ENCODE data around the gene EPAS1. TPM values are rescaled to one million over a fixed set of nuclear protein-coding genes. Genes with fewer than 3 reads are reported as not detected.

EPAS1 gene
- 17.1 TPM for polyA plus RNA-seq (2013, experiment 1 of 2; ENCODE audit: insufficient read length)
- 31.7 TPM for polyA plus RNA-seq (2013, experiment 2 of 2; ENCODE audit: insufficient read length)

DNA sequence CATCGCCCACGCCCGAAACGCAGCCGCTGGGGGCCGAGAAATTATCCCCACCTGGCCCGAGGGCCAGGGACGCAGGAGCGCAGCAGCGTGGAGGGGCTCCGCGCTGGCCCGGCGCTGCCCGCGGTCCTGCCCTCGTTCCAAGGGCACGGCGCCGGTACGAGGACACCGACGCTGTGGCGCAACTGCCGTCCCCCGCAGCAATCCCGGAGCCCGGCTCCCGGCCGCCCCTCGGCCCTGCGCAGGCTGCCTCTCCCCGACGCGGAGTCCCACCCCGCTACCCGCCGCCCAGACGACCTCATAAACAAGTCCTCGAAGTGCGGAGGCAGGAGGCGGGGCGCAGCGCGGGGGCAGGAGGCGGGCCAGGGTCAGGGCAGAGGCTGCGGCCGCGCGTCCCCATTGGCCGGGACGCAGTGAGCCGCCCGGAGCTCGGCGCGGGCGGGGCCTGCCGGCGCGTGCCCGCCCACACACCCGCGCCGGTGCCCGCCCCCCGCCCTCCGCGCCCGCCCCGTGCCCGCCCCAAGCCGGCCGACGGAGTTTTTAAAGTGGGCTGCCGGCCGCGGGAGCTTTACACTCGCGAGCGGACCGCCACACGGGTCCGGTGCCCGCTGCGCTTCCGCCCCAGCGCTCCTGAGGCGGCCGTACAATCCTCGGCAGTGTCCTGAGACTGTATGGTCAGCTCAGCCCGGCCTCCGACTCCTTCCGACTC is at the start of gene EPAS1:
Gene EPAS1 (plus strand): TSS at position 568 of the 706 bp plus-strand sequence. CDS start 505 bp downstream, outside the sequence.
- peak; percentile 79 for DNase-seq

DNA sequence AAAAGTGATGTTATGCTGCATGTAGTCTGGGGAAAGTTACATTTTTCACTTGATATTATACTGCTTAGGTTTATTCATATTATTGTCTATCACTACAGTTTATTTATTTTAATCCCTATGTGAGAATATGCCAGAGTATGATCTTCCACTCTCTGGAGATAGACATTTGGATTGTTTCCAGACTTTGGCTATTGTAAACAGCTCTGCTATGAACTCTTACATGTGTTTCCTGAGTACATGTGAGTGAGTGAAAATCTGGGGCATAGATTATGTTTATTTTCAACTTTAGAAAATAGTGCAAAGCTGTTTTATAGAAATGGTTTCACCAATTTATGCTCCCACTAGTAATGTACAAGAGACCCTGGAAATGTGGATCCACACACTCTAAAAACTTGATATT is 49.0 kb upstream of the EPAS1 start:
- DNase-seq, result no peak

DNA sequence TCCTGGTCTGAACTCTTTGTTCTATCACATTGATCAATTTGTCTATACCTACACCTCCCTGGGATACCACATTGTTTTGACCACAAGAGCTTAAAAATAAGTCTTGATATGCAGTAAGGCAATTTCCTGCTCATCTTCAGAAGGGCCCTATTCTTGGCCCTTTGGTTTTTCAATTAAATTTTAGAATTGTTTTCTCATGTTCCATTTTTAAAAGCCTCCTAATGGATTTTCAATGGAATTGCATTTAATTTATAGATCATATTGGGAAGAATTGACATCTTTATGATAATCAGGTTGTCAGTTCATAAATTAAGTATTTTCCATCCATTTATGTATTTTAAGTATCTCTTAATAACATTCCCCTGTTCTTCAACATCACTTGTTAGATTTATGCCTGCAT is 47.6 kb upstream of the EPAS1 start:
- DNase-seq, result no peak

DNA sequence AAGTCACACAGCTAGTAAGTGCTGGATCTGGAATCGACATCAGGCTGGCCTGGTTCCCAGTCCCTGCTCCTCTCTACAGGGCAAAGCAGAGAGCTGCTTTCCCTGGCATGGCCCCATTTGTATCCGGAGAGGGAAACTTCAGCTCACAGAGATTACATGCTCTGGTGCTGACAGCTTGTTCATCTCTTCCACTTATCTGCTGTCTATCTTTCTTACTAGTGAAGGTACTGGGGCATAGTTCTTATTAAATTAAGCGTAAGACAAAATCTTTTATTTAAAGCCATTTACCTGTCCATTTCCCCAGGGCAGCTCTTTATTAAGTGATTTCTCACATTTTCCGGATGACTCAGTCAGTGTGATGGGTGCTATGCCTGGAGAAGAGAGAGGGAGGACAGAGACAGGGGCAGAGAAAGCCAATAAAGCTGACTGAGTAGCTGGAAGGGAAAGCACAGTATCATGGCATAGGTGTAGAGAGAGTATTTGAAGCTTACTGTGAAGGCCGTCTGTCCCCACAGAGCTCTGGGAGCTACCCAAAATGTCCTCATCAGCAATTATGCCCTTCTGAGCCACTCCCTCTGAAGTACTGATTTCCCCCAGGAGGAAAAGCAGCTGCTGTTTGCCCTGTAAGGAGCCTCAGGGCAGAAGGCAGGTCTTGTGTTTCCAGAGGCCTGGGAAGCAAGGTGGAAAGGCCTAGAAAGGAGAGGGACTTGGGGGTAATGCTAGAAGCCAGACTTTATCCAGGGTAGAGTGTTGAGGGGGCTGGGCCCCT is 44.1 kb upstream of the EPAS1 start:
- DNase-seq, result no peak

DNA sequence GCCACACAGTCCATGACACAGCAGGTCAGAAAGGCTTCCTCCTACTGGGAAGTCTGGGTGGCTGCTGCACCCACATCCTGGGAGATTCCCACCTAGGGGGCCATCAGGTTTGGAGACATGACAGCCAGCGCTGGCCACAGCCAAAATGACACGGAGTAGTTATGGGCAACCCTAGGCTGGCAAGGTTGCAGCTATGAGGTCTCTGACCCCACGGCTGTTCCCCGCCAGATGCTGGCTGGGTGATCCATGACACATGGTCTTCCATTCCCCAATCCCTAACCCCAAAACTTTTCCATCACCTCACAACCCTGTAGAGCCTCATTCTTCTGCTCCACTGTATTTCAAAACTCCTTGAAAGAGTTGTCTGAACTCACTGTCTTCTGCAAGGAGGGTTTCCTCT is 42.7 kb upstream of the EPAS1 start:
- DNase-seq, result no peak

DNA sequence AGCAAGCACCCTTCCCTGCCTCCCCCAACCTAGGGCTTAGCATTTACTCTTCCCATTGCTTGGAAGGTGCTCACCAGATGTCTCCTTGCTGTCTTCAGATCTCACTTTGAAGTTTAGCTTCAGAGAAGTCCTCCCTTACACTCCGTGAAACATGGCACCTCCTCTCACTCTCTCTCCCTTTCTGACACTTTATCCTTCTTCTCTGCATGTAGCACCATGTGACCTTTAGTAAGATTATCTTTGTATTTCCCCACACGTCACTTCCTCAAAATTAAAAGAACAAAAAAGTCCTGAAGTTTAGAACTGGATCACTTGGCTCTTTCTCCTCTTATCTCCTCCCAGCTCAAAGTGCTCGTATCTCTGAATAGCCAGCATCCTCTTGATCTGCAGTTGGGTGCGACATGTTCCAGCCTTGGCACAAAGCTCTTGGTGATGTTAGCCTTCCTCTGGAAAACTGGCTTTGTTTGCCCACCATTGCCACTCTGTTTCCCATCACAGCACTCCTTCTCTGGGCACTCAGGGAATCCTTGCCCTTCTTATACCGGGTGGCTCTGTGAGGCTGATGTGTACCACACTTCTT is 40.6 kb upstream of the EPAS1 start:
- DNase-seq, result no peak

DNA sequence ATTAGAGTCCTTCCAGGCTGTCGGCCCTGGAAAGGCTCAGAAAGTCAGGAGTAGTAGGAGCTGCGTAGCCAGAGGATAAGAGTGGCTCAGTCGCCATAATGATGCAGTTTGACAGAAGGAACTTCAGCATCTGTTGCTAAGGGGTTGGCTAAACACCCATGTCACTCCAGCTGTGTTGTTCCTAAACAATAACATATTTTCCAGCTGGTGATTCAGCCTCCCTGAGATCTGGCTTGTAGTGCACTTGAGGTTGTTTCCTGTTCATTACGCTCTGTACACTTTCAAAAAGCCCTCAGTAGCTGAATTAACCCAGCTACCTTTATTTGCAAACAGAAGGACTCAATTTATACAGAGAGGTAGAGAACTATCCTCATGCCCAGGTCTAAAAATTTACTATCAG is 39.7 kb upstream of the EPAS1 start:
- peak; percentile 17 for DNase-seq

DNA sequence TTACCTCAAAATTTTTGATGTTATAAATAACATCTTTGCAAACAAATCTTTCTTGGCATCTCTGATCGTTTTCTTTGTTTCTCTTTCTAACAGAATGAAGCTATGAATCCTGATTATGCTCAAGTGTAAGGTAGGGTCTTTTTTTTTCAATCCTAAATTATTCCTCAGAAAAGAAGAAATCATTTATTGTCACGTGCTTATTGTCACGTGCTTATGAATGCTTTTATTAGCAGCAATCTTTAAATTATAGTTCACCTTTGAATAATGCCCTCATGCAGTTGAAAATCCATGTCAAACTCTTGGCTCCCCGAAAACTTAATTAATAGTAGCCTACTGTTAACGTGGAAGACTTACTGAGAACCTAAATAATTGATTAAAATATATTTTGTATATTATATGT is 39.2 kb upstream of the EPAS1 start:
- no peak for DNase-seq

DNA sequence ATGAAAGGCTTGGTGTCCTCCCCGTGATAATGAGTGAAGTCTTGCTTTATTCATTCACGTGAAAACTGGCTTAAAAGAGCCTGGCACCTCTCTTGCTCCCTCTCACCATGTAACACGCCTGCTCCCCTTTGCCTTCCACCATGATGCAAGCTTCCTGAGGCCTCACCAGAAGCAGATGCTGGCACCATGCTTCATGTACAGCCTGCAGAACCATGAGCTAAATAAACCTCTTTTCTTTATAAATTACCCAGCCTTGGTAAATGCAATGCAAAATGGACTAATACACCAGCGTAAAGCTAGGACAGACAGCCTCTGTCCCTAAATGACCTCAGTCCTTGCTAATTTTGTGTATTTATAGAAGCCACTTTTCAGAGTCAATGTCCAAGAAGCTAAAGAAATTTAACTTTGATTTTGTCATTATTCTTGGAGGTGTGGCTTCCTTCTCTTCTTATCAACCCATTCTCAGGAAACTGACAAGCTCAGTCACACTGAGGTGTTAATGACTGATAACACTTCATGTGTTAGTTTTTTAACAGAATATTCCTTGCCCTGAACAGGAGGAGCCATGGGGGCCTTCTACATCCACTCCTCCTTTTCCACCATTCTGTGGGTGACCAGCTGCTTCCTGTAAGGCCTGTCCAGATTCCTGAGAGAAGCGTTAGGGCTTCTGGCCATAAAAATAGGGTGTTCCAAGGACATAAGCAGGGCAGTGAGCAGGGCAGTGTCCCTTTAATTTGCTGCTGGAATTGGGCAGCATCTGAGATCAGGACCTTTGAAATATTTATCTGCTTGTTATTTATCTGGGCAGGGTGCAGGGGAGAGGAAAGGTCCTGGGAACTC is 38.0 kb upstream of the EPAS1 start:
- no peak for DNase-seq

DNA sequence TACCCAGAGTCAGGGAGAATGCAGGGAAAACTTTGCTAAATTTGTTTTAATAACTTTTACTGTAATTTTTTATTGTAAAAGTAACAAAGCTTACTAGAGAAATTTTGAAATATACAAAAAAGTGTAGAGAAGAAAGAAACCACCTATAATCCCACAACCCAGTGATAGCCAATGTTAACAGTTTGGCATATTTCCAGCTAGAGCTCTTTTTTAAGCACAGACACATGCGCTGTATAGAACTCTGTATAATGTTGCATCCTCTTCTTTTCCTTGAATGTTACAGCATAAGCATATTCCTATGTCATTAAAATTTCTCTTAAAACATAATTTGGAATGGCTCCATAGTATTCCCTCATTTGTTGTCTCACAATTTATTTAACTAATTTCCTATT is 37.4 kb upstream of the EPAS1 start:
- DNase-seq, result no peak

DNA sequence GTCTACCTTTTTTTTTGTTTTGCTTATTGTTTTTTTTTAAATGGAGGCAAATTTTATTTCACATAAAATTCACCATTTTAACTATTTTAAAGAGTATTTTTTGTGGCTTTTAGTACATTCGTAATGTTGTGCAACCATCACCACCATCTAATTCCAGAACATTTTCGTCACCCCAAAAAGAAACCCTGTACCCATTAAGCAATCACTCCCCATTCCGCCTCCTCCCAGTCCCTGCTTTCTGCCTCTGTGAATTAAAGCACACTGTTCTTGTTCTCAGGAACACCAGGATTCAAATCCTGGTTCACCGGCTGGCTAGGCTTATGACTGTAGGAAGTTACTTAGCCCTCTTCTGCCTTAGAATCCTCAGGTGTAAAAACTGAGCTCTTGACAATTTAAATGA is 36.9 kb upstream of the EPAS1 start:
- no peak for DNase-seq

DNA sequence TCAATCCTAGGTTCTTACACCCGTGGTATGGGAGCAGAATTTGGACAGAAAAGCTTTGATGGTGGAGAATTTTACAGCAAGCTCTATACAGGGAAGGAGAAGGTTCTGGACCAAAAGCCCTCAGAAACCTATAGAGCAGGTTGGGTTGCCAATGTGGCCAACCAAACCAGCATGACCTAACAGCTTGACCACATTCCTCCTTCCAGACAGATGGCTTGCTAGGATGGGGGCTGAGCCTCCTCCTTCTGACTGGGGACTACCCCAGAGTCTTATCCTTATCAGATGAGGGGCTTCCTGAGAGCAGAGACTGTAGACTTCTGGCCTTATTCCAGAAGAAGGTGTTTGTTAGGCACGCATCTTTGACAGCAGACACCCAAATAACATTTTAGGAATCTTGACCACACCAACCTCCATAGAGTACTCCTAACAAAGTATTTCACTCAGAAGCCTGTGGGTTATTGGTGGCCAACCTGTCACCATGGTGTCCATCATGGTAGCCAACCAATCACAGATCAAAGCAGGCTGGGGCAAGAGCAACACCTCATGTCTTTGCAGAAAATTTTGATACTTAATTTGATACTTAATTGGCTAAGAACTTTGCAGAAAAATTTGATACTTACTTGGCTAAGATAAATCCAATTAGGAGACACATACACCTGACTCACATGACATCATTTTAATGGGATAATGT is 34.8 kb upstream of the EPAS1 start:
- no peak for DNase-seq

DNA sequence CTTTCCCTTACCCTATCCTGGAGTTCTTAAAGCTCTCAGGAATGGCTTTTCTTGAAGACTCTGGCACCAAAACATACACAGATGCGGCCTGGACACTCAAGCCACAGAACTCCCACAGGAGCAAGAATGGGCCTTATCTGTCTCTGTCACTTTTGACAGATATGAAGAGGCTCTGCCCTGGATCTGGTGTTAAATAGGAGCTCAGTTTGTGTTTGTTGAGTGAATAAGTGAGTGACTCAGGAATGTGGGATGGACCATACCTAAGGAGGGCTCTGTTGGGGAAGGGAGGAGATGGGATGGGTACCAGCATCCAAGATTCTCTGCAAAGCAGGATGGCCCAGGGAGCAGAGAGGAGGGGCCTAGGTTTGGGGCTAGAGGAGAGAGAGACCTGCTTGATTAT is 33.9 kb upstream of the EPAS1 start:
- no peak for DNase-seq

DNA sequence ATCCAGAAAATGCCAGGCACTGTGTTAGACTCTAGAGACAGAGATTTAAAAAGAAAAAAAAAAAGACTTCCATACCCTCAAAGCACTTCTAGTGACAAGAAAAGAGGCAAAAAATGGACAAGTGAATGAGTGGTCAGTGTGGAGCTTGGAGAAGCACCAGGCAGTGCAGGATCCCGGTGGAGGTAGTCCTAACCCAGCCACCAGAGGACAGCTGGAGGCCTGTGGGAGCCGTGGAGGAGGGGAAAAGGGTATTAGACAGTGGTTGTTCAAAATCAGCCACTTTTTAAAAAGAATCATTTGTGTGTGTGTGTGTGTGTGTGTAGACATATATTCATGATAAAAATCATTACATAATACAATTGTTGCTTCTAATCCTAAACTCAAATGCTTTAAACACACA is 32.8 kb upstream of the EPAS1 start:
- DNase-seq, result no peak

DNA sequence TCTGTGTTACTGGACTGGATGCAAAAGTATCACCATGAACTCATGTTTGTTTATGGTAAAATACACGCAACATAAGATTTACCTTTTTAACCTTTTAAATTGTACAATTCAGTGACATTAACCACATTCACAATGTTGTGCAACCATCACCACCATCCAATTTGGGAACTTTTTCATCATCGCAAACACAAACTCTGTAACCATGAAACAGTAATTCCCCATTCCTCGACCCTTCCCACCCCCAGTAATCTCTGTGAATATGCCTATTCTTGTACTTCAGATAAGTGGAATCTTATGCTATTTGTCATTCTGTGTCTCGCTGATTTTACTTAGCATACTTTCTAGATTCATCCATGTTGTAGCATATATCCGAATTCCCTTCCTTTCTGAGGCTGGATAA is 31.1 kb upstream of the EPAS1 start:
- DNase-seq, result no peak

DNA sequence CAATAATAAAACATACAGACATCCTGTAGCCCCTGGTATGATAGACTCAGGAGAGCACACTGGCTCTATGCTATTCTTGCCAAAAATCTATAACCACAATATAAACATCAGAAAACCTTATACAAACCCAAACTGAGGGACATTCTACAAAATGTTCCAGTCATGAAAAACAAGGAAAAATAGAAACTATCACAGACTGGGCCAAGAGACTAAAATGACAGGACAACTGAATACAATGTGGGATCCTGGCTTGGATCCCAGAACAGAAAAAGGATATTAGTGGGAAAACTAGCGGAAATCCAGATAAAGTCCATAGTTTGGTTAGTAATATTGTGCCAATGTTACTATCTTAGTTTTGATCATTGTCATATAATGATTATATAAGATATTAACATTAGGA is 29.6 kb upstream of the EPAS1 start:
- peak; percentile 18 for DNase-seq

DNA sequence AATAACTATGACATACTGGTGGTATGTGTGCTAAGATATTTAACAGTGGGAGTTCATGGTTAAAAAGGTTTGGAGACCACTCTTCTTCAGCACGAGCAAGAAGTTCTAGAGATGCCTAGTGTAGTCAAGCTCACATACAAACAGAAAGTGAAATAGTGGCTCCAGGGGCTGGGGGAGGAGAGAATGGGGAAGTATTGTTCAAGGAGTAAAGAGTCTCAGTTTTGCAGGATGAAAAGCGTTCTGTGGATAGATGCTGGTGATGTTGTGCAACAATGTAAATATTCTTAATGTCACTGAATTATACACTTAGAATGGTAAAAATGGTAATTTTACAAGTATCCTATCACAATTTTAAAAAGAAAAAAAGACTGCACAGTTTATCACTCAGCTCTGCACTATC is 29.0 kb upstream of the EPAS1 start:
- DNase-seq, result no peak

DNA sequence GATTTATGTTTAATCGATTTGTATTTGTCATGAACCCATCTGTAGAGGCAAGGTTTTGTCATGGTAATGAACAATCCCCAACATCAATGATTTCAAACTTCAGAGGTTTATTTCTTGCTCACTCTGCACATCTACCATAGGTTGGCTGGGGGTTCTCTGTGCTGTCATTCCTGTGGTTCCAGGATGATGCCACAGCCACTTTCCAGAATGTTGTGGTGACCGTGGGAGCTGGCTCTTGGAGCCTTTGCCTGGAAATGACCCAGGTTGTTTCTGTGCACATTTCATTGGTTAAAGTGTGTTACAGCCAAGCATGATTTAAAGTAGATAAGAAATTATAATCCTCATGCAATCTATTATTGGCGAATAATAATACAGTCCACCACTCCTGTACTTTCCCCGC is 28.2 kb upstream of the EPAS1 start:
- peak; percentile 71 for DNase-seq

DNA sequence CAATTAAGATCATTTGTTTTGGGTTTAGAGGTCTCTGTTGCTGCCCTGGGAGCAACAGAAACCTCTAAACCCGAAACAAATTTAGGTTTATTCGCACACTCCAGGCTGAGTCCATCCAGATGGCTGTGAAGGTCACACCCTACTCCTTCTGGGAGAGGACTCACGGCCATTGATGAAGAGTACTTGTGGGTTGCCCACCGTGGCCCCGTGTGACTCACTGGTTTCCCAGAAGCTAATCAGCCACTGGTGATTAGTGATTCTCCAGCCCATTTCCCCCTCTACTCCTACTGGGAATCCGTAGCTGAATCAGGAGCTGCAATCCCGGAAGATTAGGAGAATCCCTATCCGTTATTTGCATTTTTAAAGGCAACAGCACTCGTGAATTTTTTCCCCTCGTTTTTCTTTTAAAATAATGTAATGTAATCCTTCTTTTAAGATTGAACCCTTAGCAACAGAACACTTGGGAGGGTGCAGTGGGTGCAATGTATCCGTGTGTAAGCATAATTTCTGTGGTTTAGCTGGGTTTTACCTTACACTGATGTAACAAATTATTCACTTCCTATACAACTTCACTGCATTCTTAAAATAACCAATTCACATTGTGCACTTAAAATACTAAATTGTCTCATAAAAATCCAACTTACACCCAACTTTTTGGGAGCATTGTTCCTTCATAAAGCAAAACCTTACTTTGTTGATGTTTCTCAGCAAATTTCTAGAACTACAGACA is 27.5 kb upstream of the EPAS1 start:
- peak; percentile 25 for DNase-seq

DNA sequence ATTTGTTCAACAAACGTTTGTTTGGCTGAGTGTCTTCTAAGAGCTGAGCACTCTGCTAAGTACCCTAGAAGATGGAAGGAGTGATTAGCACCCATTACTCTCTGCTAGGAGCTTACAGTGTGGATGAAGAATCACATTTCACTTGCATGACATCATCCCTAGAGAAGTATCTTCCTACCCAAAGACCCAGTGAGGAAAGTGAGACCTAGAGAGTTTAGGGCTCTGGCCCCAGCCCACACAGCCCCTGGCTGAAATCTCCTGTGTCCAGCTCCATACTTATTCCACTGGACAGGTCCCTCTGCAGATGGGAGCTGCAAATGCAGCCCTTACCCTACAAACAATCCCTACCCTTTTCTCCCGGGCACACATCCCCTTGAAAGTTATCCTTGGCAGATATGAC is 26.8 kb upstream of the EPAS1 start:
- DNase-seq, result peak; percentile 58

DNA sequence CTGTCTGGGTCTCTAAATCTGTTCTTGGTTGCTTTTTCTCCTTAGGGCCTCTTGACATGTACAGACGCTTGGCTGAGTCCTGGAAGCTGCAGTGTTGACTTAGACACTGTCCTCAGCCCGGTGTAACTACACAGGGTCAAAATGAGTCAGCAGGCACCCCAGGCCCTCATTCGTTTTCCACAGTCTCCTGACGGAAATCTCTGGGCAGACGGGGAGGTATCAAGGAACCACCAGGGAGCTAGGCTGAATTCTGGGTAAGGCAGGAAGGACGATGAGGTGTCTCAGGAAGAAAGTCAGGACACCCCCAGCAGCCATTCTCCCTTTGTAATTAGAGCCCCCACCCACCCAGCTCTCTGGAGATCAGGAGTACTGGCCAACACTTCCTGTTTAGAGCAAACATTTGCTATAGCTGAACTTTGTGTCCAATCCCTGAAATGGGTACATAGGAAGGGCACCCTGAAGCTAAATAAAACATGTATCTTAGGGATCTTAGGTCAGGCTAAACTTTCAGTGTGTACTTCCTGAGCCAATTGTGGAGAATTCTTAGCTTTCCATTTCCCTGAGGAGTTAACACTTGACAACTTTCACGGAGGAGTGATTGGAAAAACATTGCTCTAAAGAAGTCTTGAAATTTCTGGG is 23.9 kb upstream of the EPAS1 start:
- DNase-seq, result no peak

All from fibroblast of skin of back (primary cell).